GM19240 (cell line): Measurements from ENCODE around the gene PPP1R13L.
"Not testable (repeated sequence)": the region's sequence is repeated elsewhere in the genome, so short reads cannot be mapped to it uniquely, and the experiment has no call there.

Experiments used
- DNase-seq: peaks from one replicate; pipeline ENCODE4 v3.0.0; 2011; ENCODE audit warnings: low spot score; ENCODE audit not compliant: insufficient read length

Gene PPP1R13L

GRCh38 chr19:45347570-45348366 is 57.1 kb downstream of the PPP1R13L start:
- no peak for DNase-seq

DNA sequence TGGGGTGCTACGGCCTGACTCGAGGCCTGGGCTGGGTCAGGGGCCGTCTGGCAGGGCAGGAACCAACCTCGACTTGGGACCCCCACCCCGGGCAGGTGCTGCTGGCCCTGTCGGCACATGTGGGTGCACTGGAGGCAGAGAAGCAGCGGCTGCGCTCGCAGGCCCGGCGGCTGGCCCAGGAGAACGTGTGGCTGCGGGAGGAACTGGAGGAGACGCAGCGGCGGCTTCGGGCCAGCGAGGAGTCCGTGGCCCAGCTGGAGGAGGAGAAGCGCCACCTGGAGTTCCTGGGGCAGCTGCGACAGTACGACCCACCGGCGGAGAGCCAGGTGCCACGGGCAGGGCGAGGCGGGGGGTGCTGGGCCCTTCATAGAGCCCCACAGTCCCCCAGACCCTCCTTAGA is 58.4 kb downstream of the PPP1R13L start:
- no peak for DNase-seq

DNA sequence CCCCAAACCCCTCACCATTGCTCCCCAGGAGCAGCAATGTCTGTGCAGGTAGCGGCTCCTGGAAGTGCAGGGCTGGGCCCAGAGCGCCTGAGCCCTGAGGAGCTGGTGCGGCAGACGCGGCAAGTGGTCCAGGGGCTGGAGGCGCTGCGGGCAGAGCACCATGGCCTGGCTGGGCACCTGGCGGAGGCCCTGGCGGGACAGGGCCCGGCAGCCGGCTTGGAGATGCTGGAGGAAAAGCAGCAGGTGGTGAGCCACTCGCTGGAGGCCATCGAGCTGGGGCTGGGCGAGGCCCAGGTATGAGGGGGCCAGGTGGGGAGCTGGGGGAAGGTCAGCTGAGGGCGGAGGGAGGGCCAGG is 59.4 kb downstream of the PPP1R13L start:
- no peak for DNase-seq

DNA sequence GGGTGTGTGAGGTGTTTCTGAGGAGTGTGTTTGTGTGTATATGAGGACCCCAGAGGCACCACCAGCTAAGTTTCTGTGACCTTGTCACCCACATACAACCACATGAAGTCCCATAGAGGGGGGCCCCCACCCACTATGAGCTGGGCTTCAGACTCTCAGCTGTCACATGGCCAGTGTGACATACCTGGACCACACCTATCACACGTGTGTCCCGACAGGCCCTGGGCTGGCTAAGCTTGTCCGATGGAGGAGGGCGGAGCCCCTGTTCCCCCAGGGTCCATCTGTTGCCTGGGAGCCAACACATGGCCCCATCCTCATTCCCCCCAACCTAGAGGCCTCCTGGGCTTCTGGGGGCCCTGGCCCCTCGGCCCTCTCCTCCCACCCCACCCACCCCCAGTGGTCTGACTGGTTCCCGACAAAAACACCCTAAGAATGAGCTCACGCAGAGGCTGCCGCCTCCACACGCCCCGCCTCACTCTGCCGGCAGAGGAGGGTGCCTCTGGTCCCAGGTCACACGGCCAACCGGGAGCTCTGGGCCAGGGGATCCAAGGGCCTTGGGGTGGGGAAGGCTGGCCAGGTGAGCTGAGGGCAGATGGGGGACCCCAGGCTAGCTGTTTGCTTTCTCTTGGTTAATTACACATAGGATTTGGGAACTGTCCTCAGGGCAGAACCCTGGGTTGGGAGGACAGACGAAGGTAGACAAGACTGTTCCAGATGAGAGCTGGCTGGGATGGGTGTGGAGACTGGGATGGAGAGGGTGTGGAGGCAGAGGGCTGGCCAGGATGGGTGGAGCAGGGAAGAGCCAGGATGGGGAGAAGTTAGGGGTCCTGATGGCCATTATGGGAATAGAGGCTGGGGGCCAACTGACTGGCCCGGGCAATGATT is 60.0 kb downstream of the PPP1R13L start:
- DNase-seq, result no peak

DNA sequence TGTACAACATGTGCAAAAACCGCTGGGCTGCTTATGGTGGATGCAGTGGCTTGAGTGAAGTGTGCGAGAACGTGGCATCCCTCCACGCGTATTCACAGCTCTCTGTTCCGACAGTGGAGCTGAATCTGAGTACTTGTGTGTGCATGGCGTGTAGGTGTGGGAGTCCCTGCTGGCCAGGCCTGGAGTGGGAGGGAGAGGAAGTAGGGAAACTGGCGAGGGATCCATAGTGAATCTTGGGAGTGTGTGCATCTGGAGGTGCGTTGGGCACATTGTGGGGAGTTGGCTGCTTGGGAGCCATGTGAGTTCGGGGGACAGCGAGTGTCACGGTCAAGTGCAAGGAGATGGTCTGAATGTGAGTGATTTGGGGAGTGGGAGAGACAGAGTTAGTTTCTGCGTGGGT is 62.0 kb downstream of the PPP1R13L start:
- no peak for DNase-seq

DNA sequence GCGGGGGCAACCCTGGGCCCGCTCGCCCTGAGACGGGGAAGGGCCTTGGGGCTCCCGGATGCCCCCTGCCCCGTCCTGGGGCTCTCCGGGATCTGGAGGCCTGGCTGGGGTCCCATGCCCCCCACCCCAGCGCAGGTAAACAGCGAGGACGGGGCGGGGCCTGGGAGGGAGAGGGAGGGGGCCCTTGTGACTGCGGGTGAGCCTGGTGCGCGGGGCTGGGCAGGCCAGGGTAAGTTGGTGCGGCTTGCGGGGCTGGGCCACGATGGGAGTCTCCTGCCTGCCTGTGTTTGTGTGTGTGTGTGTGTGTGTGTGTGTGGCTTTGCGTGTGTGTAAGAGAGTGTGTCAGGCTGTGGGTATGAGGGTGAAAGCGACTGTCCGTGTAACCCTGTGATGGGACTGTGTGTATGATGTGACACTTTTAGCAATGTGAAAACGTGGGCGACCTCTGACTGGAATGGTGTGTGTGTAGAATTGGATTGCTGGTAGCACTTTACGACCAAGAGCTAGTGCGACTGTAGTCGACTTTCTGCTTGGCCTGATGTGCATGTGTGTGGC is 63.9 kb downstream of the PPP1R13L start:
- DNase-seq, result no peak

DNA sequence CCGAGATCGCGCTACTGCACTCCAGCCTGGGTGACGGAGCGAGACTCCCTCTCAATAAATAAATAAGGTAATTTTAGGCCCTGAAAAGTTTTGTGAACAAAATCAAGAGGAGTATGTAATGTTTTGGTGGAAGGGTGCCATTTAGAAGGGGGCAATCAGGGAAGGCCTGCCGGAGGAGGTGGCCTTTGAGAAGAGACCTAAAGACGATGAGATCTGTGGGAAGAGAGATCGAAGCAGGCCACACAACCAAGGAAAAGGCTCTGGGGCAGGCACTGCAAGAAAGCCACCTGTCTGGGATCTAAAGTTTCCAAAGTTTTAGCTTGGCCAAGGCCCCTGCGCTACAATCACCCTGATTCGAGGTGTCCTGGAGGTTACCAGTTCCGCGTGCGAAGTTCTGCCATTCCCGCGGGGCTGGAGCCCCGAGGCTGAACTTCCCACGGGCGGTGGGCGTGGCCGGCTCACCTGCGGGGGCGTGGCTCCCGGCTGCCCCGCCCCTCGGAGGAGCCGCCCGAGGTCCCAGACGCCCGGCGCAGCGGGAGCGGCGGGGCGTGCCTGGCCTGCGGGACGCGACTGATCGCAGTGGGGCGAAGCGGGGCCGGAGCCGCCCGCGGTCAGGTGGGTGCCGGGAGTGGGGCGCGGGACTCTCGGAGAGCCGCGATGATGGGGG is 64.5 kb downstream of the PPP1R13L start, which contains the start of gene KLC3:
KLC3 (plus strand) TSS at position 519 of the 667 bp plus-strand sequence. CDS start 4,792 bp downstream, outside the sequence.
- peak; percentile 43 for DNase-seq

DNA sequence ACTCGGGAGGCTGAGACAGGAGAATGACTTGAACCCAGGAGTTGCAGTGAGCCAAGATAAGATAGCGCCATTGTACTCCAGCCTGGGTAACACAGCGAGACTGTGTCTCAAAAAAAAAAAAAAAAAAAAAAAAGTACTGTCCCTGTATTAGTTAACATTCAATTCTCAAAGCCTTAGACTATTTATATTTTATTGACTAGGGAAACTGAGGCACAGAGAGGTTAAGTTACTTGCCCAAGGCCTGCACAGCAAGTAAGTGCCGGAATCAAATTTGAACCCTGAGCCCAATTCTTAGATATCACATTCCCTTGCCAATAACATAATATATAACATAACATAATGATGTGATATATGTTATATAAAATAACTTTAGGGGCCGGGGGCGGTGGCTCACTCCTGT is 65.2 kb downstream of the PPP1R13L start:
- no peak for DNase-seq

GRCh38 chr19:45336696-45337251 is 68.1 kb downstream of the PPP1R13L start:
- DNase-seq, result no peak

DNA sequence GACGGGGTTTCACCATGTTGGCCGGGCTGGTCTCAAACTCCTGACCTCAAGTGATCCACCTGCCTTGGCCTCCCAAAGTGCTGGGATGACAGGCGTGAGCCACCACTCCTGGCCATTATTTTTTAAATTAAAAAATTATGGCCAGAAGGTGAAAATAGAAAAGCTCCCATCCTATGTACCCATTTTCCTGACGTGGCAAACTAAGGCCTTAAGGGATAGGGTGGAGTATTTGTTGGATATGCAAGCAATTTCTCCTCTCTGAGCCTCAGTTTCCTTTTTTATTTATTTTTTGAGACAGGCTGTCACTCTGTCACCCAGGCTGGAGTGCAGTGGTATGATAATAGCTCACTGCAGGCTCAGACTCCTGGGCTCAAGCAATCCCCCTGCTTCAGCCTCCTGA is 70.0 kb downstream of the PPP1R13L start:
- not testable (repeated sequence) for DNase-seq

DNA sequence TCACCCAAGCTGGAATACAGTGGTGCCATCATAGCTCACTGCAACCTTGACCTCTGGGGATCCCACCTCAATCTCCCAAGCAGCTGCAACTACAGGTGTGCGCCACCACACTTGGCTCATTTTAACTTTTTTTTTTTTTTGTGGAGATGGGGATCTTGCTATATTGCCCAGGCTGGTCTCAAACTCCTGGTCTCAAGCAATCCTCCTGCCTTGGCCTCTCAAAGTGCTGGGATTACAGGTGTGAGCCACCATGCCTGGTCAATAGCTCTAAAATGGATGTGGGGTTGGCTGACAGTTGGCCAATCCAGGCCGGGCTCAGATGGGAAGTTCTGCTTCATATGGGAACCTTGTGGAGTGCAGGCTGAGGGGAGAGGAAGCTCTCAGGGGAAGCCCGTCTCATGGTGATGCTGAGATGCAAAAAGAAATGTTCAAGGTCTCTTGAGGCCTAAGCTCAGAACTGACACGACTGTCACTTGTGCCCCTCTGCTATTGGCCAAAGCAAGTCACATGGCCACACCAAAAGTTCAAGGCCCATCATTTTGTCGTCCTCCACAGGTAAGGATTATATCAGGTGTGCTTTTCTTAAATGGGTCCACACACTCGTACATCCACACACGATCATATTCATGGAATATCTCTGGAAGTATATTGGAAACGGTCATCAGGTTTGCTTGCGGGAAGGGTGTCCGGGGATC is 71.1 kb downstream of the PPP1R13L start:
- no peak for DNase-seq

DNA sequence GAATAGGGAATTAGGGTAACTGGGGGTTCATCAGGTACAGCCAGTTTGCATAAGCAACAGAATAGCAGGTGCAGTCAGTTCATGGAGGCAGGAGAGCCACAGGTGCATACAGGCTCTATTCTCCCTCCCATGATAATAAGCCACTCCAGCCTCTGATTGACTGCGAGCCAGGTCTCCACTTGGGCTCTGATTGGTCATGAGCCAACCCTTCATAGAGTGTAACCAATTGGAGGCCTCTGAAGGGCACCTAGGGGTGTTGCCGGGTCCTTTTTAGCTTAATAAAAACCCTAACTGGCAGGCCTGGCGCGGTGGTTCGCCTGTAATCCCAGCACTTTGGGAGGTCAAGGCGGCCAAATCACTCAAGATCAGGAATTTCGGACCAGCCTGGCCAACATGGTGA is 73.5 kb downstream of the PPP1R13L start:
- no peak for DNase-seq
